PFSK-1 (cell line): ENCODE measurements around the gene NRXN3.

ENCODE experiments used
- FOXP2 ChIP-seq: optimal IDR thresholded peaks from 2 replicates; pipeline ENCODE3; 2011; ENCODE audit warnings: borderline replicate concordance, control low read depth, inconsistent platforms; ENCODE audit not compliant: insufficient read depth; ENCODE audit errors: extremely low read length, extremely low read depth
- POLR2AphosphoS5 ChIP-seq: IDR thresholded peaks from 2 replicates; pipeline ENCODE4 v1.6.1; 2012; ENCODE audit warnings: low read depth, mild to moderate bottlenecking, control low read depth, low read length, moderate library complexity
- SIN3A ChIP-seq: IDR thresholded peaks from 2 replicates; pipeline ENCODE4 v1.6.1; 2012; ENCODE audit warnings: mild to moderate bottlenecking, low read length, moderate library complexity, borderline replicate concordance; ENCODE audit not compliant: insufficient read depth
- TAF1 ChIP-seq: IDR thresholded peaks from 2 replicates; pipeline ENCODE4 v1.6.1; 2012; ENCODE audit warnings: low read length, control low read depth, borderline replicate concordance; ENCODE audit not compliant: insufficient read depth
- TF ChIP-seq, protein P1 (sequence below), 2 experiments: IDR thresholded peaks; 2 replicates each; pipeline versions ENCODE4 v1.6.1 to v1.8.0; 2011 to 2012; ENCODE audit warnings: low read depth in 2 of 2, low read length in 2 of 2, control low read depth in 1 of 2, inconsistent platforms in 1 of 2, mild to moderate bottlenecking in 1 of 2, moderate library complexity in 1 of 2; ENCODE audit not compliant: insufficient read depth in 1 of 2

NRXN3 gene

DNA sequence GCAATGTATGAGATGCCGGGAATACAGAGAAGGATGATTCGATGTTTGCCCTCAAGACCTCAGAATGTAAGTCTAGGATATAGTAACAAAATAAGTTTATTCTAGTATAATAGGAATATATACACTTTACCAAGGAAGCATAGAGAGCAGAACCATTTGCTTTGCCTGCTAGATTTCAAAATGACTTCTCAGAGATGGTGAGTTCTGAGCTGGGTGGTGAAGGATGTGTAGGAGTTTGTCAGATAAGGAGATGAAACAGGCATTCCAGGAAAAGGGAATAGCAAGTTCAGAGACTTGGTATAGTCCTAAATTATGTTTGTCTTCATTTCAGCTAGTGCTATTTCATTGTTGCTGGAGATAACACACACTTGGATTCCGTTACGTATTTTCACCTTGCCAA lies 1385.3 kb downstream of the NRXN3 start:
- TF ChIP-seq TAF1: no peak
- TF ChIP-seq, protein P1, sequence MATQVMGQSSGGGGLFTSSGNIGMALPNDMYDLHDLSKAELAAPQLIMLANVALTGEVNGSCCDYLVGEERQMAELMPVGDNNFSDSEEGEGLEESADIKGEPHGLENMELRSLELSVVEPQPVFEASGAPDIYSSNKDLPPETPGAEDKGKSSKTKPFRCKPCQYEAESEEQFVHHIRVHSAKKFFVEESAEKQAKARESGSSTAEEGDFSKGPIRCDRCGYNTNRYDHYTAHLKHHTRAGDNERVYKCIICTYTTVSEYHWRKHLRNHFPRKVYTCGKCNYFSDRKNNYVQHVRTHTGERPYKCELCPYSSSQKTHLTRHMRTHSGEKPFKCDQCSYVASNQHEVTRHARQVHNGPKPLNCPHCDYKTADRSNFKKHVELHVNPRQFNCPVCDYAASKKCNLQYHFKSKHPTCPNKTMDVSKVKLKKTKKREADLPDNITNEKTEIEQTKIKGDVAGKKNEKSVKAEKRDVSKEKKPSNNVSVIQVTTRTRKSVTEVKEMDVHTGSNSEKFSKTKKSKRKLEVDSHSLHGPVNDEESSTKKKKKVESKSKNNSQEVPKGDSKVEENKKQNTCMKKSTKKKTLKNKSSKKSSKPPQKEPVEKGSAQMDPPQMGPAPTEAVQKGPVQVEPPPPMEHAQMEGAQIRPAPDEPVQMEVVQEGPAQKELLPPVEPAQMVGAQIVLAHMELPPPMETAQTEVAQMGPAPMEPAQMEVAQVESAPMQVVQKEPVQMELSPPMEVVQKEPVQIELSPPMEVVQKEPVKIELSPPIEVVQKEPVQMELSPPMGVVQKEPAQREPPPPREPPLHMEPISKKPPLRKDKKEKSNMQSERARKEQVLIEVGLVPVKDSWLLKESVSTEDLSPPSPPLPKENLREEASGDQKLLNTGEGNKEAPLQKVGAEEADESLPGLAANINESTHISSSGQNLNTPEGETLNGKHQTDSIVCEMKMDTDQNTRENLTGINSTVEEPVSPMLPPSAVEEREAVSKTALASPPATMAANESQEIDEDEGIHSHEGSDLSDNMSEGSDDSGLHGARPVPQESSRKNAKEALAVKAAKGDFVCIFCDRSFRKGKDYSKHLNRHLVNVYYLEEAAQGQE (IDR thresholded peaks at IDR 0.05; ENCODE audit: insufficient read depth in 1 of 2, low read depth in 2 of 2, low read length in 2 of 2): no peak
- no peak for TF ChIP-seq SIN3A
- no peak for TF ChIP-seq POLR2AphosphoS5
- TF ChIP-seq FOXP2: no peak

DNA sequence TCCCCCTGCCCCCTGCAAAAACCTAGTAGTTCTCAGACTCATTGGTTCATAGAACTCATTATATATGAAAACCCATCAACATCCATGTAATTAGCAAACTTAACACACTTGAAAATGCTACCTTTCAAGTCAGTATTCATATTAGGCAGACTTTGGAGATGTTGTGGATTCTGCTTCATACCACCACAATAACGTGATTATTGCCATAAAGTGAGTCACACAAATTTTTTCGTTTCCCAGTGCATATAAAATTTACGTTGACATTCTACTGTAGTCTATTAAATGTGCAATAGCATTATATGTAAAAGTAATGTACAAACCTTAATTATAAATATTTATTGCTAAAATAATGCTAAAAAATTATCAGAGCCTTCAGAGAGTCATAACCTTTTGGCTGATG lies 1387.1 kb downstream of the NRXN3 start:
- no peak for TF ChIP-seq SIN3A
- no peak for TF ChIP-seq TAF1
- no peak for TF ChIP-seq POLR2AphosphoS5
- TF ChIP-seq, protein P1 (IDR thresholded peaks at IDR 0.05; ENCODE audit: insufficient read depth in 1 of 2, low read depth in 2 of 2, low read length in 2 of 2): no peak
- TF ChIP-seq FOXP2: no peak

DNA sequence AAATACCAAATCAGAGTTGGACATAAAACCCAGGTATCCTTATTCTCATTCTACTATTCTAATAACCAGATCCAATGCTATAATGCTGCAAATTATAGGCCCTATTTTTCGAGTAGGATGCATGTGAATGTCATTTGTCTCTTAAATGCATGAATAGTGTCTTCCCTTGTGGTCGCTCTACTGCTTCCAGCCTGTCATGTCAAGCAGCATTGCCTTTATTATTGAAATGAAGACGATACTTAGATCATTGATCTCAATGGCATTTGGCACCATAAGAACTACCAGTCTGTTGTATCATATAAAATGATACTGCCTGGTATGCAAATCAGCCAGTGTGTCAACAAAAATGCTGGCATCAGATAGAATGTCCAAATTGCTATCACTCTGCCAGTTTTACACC lies 1392.0 kb downstream of the NRXN3 start:
- TF ChIP-seq POLR2AphosphoS5 (no peak), FOXP2 (no peak), SIN3A (no peak), TAF1 (no peak)
- TF ChIP-seq, protein P1 (IDR thresholded peaks at IDR 0.05; ENCODE audit: insufficient read depth in 1 of 2, low read depth in 2 of 2, low read length in 2 of 2): no peak

DNA sequence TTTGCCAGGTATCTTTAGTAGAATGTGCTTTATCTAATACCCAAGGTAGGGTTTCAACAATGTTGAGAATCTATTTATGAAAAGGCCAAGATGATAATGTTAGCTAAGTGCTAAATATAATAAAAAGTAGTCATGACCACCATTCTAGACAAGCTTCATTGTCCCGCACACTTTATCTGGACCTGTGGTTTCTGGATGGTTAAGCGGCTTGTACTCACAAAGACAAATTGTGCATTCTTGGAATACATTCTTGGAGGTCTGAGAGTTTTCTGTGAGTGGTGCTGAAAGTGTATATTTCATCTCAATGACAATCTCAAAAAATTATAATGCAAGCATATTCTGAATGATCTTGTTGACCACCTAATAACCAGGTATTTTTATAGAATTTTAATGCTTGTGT lies 1394.2 kb downstream of the NRXN3 start:
- TF ChIP-seq, protein P1 (IDR thresholded peaks at IDR 0.05; ENCODE audit: insufficient read depth in 1 of 2, low read depth in 2 of 2, low read length in 2 of 2): no peak
- TF ChIP-seq TAF1: no peak
- no peak for TF ChIP-seq POLR2AphosphoS5
- TF ChIP-seq SIN3A: no peak
- TF ChIP-seq FOXP2: no peak

DNA sequence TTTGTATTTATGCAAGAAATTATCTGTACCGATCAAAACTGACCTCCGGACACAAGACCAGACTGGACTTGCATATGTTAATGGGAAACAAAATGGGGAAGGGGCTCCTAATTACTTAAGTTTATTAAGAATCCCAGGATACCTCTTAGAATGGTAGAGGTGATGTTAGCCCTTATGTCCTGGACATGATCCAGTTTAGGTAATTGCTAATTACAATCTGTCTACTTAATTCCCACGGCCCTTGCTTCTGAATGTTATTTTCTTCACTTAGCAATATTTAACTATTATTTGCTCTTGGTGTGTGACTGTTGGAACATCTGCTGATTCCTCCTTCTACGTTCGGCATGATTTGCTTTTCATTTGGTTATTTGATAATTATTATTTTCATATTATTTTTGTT lies 1397.1 kb downstream of the NRXN3 start:
- TF ChIP-seq TAF1 (no peak), POLR2AphosphoS5 (no peak), SIN3A (no peak), FOXP2 (no peak)
- TF ChIP-seq, protein P1 (IDR thresholded peaks at IDR 0.05; ENCODE audit: insufficient read depth in 1 of 2, low read depth in 2 of 2, low read length in 2 of 2): no peak
